Heart left ventricle (tissue), 13 donors: Measurements from ENCODE around the gene KIF5A.

Experiments used
- CTCF ChIP-seq, 12 donors: fragments of 200-600 bp; sonication (generic) in 4 of 12; IDR thresholded peaks; one replicate each; pipeline versions ENCODE4 v1.5.0 to v1.8.0; 2018 to 2022; ENCODE audit warnings: antibody characterized with exemption in 12 of 12, mild to moderate bottlenecking in 5 of 12
- POLR2A ChIP-seq, 2 donors: fragments of 450-650 bp; IDR thresholded peaks; one replicate each; pipeline ENCODE4 v1.6.1; 2017; ENCODE audit warnings: antibody characterized with exemption in 2 of 2, mild to moderate bottlenecking in 2 of 2, moderate library complexity in 2 of 2
- donor health status: ischemic (EF 13 %, LVEDD 7.1; RV severe dilation, severe dysfunction).
- donor health status: DM: no; HTN: yes; CAD: no.
- donor health status: DM: no; HTN: no; CAD: no.
- donor health status: ischemic (EF 25% LVEDD 6.9; RV normal size, moderate dysfunction).
- donor health status: ischemic (EF 25% LVEDD 5.7; RV mildly dilated, moderate dysfunction).
- donor health status: ischemic (EF 35%, LVEDD 5.7; RV mildly dilated, moderate dysfunction).
- donor health status: nonischemic (EF 11% LVEDD 7.7; RV severe dilation, severe dysfunction).
- donor health status: DM: yes; HTN: yes; CAD: no.
- donor health status: PGD.
- donor health status: ischemic (EF 29% LVEDD 5.4; RV normal size, mild dysfunction).
- donor health status: nonischemic (EF 23%, LVEDD 6.1; RV moderate dilation, normal function).

GRCh38 chr12:57586832-57587429, 37.1 kb downstream of the KIF5A start:
- TF ChIP-seq POLR2A (IDR thresholded peaks at IDR 0.05) = no peak
- no peak for TF ChIP-seq CTCF (IDR thresholded peaks at IDR 0.05)
